Measurements from ENCODE around the gene PLD5.

DNA sequence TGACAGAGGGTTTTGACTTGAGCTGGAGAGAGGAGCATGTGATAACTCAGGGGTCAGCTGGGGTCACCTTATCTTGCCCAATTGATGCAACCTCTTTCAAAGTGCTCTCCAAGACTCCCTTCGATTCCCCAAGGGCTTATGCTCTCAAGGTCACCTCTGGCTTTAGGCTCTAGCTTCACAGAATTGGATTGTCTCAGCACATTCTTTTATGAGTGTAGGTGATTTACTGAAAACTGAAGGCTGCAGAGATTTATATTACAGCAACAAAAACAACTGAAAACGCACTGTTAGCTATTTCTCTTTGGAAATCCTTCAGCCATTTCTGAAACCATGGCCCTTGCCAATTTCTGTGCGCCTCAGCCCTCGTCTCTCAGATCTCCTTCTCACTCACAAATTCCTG is 491.1 kb downstream of the PLD5 start:
- TF ChIP-seq, protein P1, sequence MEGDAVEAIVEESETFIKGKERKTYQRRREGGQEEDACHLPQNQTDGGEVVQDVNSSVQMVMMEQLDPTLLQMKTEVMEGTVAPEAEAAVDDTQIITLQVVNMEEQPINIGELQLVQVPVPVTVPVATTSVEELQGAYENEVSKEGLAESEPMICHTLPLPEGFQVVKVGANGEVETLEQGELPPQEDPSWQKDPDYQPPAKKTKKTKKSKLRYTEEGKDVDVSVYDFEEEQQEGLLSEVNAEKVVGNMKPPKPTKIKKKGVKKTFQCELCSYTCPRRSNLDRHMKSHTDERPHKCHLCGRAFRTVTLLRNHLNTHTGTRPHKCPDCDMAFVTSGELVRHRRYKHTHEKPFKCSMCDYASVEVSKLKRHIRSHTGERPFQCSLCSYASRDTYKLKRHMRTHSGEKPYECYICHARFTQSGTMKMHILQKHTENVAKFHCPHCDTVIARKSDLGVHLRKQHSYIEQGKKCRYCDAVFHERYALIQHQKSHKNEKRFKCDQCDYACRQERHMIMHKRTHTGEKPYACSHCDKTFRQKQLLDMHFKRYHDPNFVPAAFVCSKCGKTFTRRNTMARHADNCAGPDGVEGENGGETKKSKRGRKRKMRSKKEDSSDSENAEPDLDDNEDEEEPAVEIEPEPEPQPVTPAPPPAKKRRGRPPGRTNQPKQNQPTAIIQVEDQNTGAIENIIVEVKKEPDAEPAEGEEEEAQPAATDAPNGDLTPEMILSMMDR (IDR thresholded peaks at IDR 0.05; ENCODE audit: extremely low read depth in 1 of 2, insufficient read depth in 1 of 2, low read depth in 1 of 2, low read length in 2 of 2) = no peak
- TF ChIP-seq POLR2AphosphoS5 (IDR thresholded peaks at IDR 0.05; ENCODE audit: insufficient read depth, low read depth, low read length) = no peak
- TF ChIP-seq POLR2A (IDR thresholded peaks at IDR 0.05; ENCODE audit: low read depth, low read length) = no peak
- no peak for TF ChIP-seq EZH2 (IDR thresholded peaks at IDR 0.05; ENCODE audit: borderline replicate concordance, low read depth, low read length, severe bottlenecking)
- TF ChIP-seq JUN (IDR thresholded peaks at IDR 0.05; ENCODE audit: borderline replicate concordance, insufficient read depth, insufficient read length, low read depth) = no peak
- TF ChIP-seq FOS (IDR thresholded peaks at IDR 0.05; ENCODE audit: borderline replicate concordance, insufficient read depth, low read length) = no peak
- TF ChIP-seq GATA2 (IDR thresholded peaks at IDR 0.05; ENCODE audit: insufficient read depth, insufficient read length, low read depth, low read length) = no peak
- TF ChIP-seq, protein P2, sequence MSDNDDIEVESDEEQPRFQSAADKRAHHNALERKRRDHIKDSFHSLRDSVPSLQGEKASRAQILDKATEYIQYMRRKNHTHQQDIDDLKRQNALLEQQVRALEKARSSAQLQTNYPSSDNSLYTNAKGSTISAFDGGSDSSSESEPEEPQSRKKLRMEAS (IDR thresholded peaks at IDR 0.05; ENCODE audit: insufficient read depth, insufficient read length) = no peak
- TF ChIP-seq MYC (IDR thresholded peaks at IDR 0.05; ENCODE audit: low read depth, low read length) = no peak

All from endothelial cell of umbilical vein (primary cell).